Effector memory CD4-positive, alpha-beta T cell (primary cell): ENCODE results near the gene PSMB11.

Experiments
- DNase-seq, 3 donors: peaks; one replicate each; pipeline ENCODE4 v3.0.0-alpha.2; 2020
- H3K27ac ChIP-seq: 2 replicates; pipeline ENCODE4 v1.7.0; 2013; ENCODE audit warnings: mild to moderate bottlenecking, low read length, moderate library complexity; ENCODE audit not compliant: insufficient read depth, poor library complexity, severe bottlenecking
- H3K27me3 ChIP-seq: replicated peaks from 2 replicates; pipeline ENCODE4 v1.7.0; 2013; ENCODE audit warnings: mild to moderate bottlenecking, low read length; ENCODE audit not compliant: insufficient read depth, control insufficient read depth, poor library complexity, severe bottlenecking
- H3K36me3 ChIP-seq: 2 replicates; pipeline ENCODE4 v1.7.0; 2013; ENCODE audit warnings: mild to moderate bottlenecking, low read length, moderate library complexity; ENCODE audit not compliant: control insufficient read depth, insufficient read depth
- H3K4me1 ChIP-seq: 2 replicates; pipeline ENCODE4 v1.7.0; 2013; ENCODE audit warnings: low read length, mild to moderate bottlenecking; ENCODE audit not compliant: control insufficient read depth, insufficient read depth, poor library complexity, severe bottlenecking
- H3K4me3 ChIP-seq: 2 replicates; pipeline ENCODE4 v1.7.0; 2013; ENCODE audit warnings: low read length, low read depth, mild to moderate bottlenecking; ENCODE audit not compliant: insufficient read depth, poor library complexity, severe bottlenecking
- H3K9me3 ChIP-seq: 2 replicates; pipeline ENCODE4 v1.7.0; 2013; ENCODE audit warnings: mild to moderate bottlenecking, low read length, moderate library complexity; ENCODE audit not compliant: control insufficient read depth
- total RNA-seq, 3 donors: gene quantifications; one replicate each; lab custom pipeline; 2026; lab: John Stamatoyannopoulos, UW

PSMB11 gene
- total RNA-seq = 0 reads per million in 3 donors

- Histone ChIP-seq H3K27ac (no peak within 1 kb of the TSS), H3K4me1 (no peaks in the 10 kb centered on the region), H3K9me3 (no peaks in the 10 kb centered on the region), H3K4me3 (no peak within 1 kb of the TSS), H3K27me3 (no peaks in the 10 kb centered on the region), H3K36me3 (no peaks in the 10 kb centered on the region)
- DNase-seq = no peak
These were observed at the start of gene PSMB11 for GRCh38 chr14:23042162-23042965. PSMB11 (plus strand) TSS chr14:23042212; CDS start chr14:23042226, 14 bp downstream.

GRCh38 chr14:22993517-22993916 lies 48.5 kb upstream of the PSMB11 start:
- Histone ChIP-seq H3K36me3 (no peaks in the 10 kb centered on the region), H3K27ac (no peak overlapping the region), H3K27me3 (no peaks in the 10 kb centered on the region), H3K9me3 (no peaks in the 10 kb centered on the region), H3K4me1 (no peaks in the 10 kb centered on the region), H3K4me3 (no peak overlapping the region)
- no peak for DNase-seq

- Histone ChIP-seq H3K4me3 (no peak overlapping the region), H3K27ac (no peak overlapping the region), H3K27me3 (no peaks in the 10 kb centered on the region), H3K36me3 (no peaks in the 10 kb centered on the region), H3K9me3 (no peaks in the 10 kb centered on the region), H3K4me1 (no peaks in the 10 kb centered on the region)
- DNase-seq = no peak
These were observed 47.2 kb upstream of the PSMB11 start for GRCh38 chr14:22994762-22995275.

GRCh38 chr14:22995889-22996625 lies 46.0 kb upstream of the PSMB11 start:
- H3K4me1 ChIP-seq = no peaks in the 10 kb centered on the region
- no peaks in the 10 kb centered on the region for H3K27me3 ChIP-seq
- no peaks in the 10 kb centered on the region for H3K36me3 ChIP-seq
- H3K27ac ChIP-seq = no peak overlapping the region
- no peak overlapping the region for H3K4me3 ChIP-seq
- H3K9me3 ChIP-seq = no peaks in the 10 kb centered on the region
- DNase-seq = no peak

- no peaks in the 10 kb centered on the region for H3K9me3 ChIP-seq
- H3K27me3 ChIP-seq = no peaks in the 10 kb centered on the region
- DNase-seq = no peak
- H3K4me1 ChIP-seq = no peaks in the 10 kb centered on the region
- H3K27ac ChIP-seq = no peak overlapping the region
- H3K4me3 ChIP-seq = no peak overlapping the region
- no peaks in the 10 kb centered on the region for H3K36me3 ChIP-seq
These were observed 45.0 kb upstream of the PSMB11 start for GRCh38 chr14:22996768-22997654.

- DNase-seq = no peak
- H3K36me3 ChIP-seq = no peaks in the 10 kb centered on the region
- H3K9me3 ChIP-seq = no peaks in the 10 kb centered on the region
- no peaks in the 10 kb centered on the region for H3K27me3 ChIP-seq
- H3K4me1 ChIP-seq = no peaks in the 10 kb centered on the region
- H3K4me3 ChIP-seq = no peak overlapping the region
- no peak overlapping the region for H3K27ac ChIP-seq
These were observed 44.2 kb upstream of the PSMB11 start for GRCh38 chr14:22997676-22998323.

GRCh38 chr14:22998329-22999012 lies 43.5 kb upstream of the PSMB11 start:
- no peak for DNase-seq
- H3K36me3 ChIP-seq = no peaks in the 10 kb centered on the region
- no peak overlapping the region for H3K27ac ChIP-seq
- no peak overlapping the region for H3K4me3 ChIP-seq
- no peaks in the 10 kb centered on the region for H3K27me3 ChIP-seq
- H3K4me1 ChIP-seq = no peaks in the 10 kb centered on the region
- no peaks in the 10 kb centered on the region for H3K9me3 ChIP-seq

GRCh38 chr14:23000860-23001259 lies 41.2 kb upstream of the PSMB11 start:
- no peak for DNase-seq
- Histone ChIP-seq H3K27me3 (no peaks in the 10 kb centered on the region), H3K36me3 (no peaks in the 10 kb centered on the region), H3K27ac (no peak overlapping the region), H3K9me3 (no peaks in the 10 kb centered on the region), H3K4me1 (no peaks in the 10 kb centered on the region), H3K4me3 (no peak overlapping the region)

- H3K4me3 ChIP-seq = no peak overlapping the region
- no peaks in the 10 kb centered on the region for H3K9me3 ChIP-seq
- DNase-seq = no peak
- H3K36me3 ChIP-seq = no peaks in the 10 kb centered on the region
- no peak overlapping the region for H3K27ac ChIP-seq
- H3K4me1 ChIP-seq = peaks cover 7% of the 10 kb centered on the region
- no peaks in the 10 kb centered on the region for H3K27me3 ChIP-seq
These were observed 39.4 kb upstream of the PSMB11 start for GRCh38 chr14:23002592-23002991.
